ENCODE results near the gene QRICH1. TPM values are rescaled to one million over a fixed set of nuclear protein-coding genes. Genes with fewer than 3 reads are reported as not detected.
"Not testable (repeated sequence)": the region's sequence is repeated elsewhere in the genome, so short reads cannot be mapped to it uniquely, and the experiment has no call there.

Gene QRICH1
- total RNA-seq, 1 experiment from 2014 or later: 80.0 TPM

DNA sequence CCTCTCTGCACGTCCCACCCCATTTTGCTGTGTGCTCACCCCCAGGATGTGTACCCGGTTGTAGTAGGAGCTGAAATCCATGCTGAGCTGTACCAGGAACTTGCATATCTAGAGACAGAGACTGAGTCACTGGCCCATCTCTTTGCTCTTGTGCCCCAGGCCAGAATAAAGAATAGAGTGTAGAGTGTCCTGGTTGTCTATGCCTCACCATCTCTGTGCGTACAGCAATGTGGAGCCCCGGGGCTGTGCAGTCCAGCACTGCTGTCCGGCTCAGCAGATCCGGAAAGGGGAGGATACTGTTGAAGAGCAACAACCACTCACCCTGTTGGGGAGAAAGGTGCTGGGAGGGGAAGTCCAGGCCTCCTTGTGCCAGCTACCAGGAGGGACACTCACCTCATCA is 78.1 kb downstream of the QRICH1 start:
- no peaks in the 10 kb centered on the region for H3K9me2 ChIP-seq (replicated peaks; ENCODE audit: insufficient read depth, low read length)
- H4K20me1 ChIP-seq (ENCODE audit: insufficient read depth, low read depth, low read length): peaks cover 9% of the 10 kb centered on the region; the same call in 1 of the 2 replicates
- H3K4me2 ChIP-seq (ENCODE audit: low read depth, low read length, poor library complexity, severe bottlenecking): no peak overlapping the region
- H3K9me3 ChIP-seq (ENCODE audit: low read length): no peaks in the 10 kb centered on the region
- H3K27me3 ChIP-seq (ENCODE audit: low read length): no peaks in the 10 kb centered on the region
- DNase-seq: no peak
- H2AFZ ChIP-seq (ENCODE audit: low read length): no peak overlapping the region
- H3K36me3 ChIP-seq (ENCODE audit: insufficient read depth, low read length): peaks cover 7% of the 10 kb centered on the region; the same call in 1 of the 2 replicates
- H3K9ac ChIP-seq (ENCODE audit: low read length): no peak overlapping the region
- no peak overlapping the region for H3K4me3 ChIP-seq (ENCODE audit: low read length)
- no peak overlapping the region for H3K27ac ChIP-seq (ENCODE audit: low read length)
- H3K4me1 ChIP-seq (ENCODE audit: low read length): peaks cover 44% of the 10 kb centered on the region
- peaks cover 21% of the 10 kb centered on the region for H3K79me2 ChIP-seq (ENCODE audit: low read length)

DNA sequence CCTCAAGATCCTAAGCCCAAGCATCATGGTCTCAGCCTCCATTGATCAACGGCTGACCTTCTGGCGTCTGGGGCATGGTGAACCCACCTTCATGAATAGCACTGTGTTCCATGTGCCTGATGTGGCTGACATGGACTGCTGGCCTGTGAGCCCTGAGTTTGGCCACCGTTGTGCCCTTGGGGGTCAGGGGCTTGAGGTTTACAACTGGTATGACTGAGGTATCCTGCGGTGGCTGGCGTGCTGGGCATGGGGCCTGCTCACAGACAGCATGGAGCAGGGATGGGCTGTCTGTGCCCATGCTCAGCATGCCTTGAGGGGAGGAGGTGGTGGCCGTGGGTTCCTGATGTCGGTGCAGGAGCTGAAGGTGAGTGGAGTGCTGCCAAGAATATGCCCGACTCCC is 78.8 kb downstream of the QRICH1 start:
- H3K9ac ChIP-seq (ENCODE audit: low read length): no peak overlapping the region
- H3K9me3 ChIP-seq (ENCODE audit: low read length): no peaks in the 10 kb centered on the region
- H3K27me3 ChIP-seq (ENCODE audit: low read length): no peaks in the 10 kb centered on the region
- no peak overlapping the region for H3K27ac ChIP-seq (ENCODE audit: low read length)
- H3K36me3 ChIP-seq (ENCODE audit: insufficient read depth, low read length): peaks cover 7% of the 10 kb centered on the region; the same call in 1 of the 2 replicates
- no peak overlapping the region for H2AFZ ChIP-seq (ENCODE audit: low read length)
- no peaks in the 10 kb centered on the region for H3K9me2 ChIP-seq (replicated peaks; ENCODE audit: insufficient read depth, low read length)
- H3K79me2 ChIP-seq (ENCODE audit: low read length): peaks cover 14% of the 10 kb centered on the region
- DNase-seq: no peak
- H4K20me1 ChIP-seq (ENCODE audit: insufficient read depth, low read depth, low read length): peaks cover 9% of the 10 kb centered on the region; the same call in 1 of the 2 replicates
- H3K4me3 ChIP-seq (ENCODE audit: low read length): no peak overlapping the region
- H3K4me1 ChIP-seq (ENCODE audit: low read length): peaks cover 40% of the 10 kb centered on the region
- H3K4me2 ChIP-seq (ENCODE audit: low read depth, low read length, poor library complexity, severe bottlenecking): no peak overlapping the region

DNA sequence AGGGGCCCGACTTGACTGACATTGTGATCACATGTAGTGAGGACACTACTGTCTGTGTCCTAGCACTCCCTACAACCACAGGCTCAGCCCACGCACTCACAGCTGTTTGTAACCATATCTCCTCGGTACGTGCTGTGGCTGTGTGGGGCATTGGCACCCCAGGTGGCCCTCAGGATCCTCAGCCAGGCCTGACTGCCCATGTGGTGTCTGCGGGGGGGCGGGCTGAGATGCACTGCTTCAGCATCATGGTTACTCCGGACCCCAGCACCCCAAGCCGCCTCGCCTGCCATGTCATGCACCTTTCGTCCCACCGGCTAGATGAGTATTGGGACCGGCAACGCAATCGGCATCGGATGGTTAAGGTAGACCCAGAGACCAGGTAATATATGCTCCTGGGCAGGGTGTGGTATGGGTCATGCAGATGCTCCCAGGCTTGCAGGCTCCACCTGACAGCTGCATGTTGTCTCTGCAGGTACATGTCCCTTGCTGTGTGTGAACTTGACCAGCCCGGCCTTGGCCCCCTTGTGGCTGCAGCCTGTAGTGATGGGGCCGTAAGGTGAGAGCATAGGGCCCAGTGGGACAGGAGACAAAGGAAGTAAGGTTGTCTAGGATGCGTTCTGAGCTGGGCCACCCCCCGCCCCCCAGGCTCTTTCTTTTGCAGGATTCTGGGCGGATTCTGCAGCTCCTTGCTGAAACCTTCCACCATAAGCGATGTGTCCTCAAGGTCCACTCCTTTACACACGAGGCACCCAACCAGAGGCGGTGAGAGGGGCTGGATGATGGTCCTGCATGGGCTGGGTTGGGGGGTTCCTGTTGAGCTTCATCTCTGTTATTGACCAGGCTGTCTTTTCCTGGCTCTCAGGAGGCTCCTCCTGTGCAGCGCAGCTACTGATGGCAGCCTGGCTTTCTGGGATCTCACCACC is 79.9 kb downstream of the QRICH1 start:
- no peaks in the 10 kb centered on the region for H3K9me3 ChIP-seq (ENCODE audit: low read length)
- H3K4me2 ChIP-seq (ENCODE audit: low read depth, low read length, poor library complexity, severe bottlenecking): no peak overlapping the region
- no peak overlapping the region for H3K9ac ChIP-seq (ENCODE audit: low read length)
- no peaks in the 10 kb centered on the region for H3K9me2 ChIP-seq (replicated peaks; ENCODE audit: insufficient read depth, low read length)
- no peak overlapping the region for H2AFZ ChIP-seq (ENCODE audit: low read length)
- H4K20me1 ChIP-seq (ENCODE audit: insufficient read depth, low read depth, low read length): peaks cover 9% of the 10 kb centered on the region; the same call in 1 of the 2 replicates
- no peaks in the 10 kb centered on the region for H3K27me3 ChIP-seq (ENCODE audit: low read length)
- H3K79me2 ChIP-seq (ENCODE audit: low read length): peaks cover 16% of the 10 kb centered on the region
- peaks cover 29% of the 10 kb centered on the region for H3K4me1 ChIP-seq (ENCODE audit: low read length)
- H3K27ac ChIP-seq (ENCODE audit: low read length): no peak overlapping the region
- H3K4me3 ChIP-seq (ENCODE audit: low read length): no peak overlapping the region
- H3K36me3 ChIP-seq (ENCODE audit: insufficient read depth, low read length): peaks cover 7% of the 10 kb centered on the region; the same call in 1 of the 2 replicates
- DNase-seq: peak; percentile 90

DNA sequence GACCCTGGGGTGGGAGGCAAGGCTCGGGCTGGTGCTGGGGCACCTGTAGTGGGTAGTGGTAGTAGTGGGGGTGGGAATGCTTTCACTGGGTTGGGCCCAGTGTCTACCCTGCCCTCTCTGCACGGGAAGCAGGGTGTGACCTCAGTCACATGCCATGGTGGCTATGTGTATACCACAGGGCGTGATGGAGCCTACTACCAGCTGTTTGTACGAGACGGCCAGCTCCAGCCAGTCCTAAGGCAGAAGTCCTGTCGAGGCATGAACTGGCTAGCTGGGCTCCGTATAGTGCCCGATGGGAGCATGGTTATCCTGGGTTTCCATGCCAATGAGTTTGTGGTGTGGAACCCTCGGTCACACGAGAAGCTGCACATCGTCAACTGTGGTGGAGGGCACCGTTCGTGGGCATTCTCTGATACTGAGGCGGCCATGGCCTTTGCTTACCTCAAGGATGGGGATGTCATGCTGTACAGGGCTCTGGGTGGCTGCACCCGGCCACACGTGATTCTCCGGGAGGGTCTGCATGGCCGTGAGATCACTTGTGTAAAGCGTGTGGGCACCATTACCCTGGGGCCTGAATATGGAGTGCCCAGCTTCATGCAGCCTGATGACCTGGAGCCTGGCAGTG is 80.6 kb downstream of the QRICH1 start:
- Histone ChIP-seq H3K9ac (ENCODE audit: low read length) (no peak overlapping the region), H4K20me1 (ENCODE audit: insufficient read depth, low read depth, low read length) (peaks cover 13% of the 10 kb centered on the region; the same call in 1 of the 2 replicates), H3K4me2 (ENCODE audit: low read depth, low read length, poor library complexity, severe bottlenecking) (no peak overlapping the region), H3K4me3 (ENCODE audit: low read length) (no peak overlapping the region), H2AFZ (ENCODE audit: low read length) (no peak overlapping the region), H3K9me3 (ENCODE audit: low read length) (no peaks in the 10 kb centered on the region), H3K9me2 (replicated peaks; ENCODE audit: insufficient read depth, low read length) (no peaks in the 10 kb centered on the region), H3K27me3 (ENCODE audit: low read length) (no peaks in the 10 kb centered on the region), H3K4me1 (ENCODE audit: low read length) (peaks cover 30% of the 10 kb centered on the region), H3K27ac (ENCODE audit: low read length) (no peak overlapping the region), H3K36me3 (ENCODE audit: insufficient read depth, low read length) (peaks cover 7% of the 10 kb centered on the region; the same call in 1 of the 2 replicates), H3K79me2 (ENCODE audit: low read length) (peaks cover 24% of the 10 kb centered on the region)
- DNase-seq: no peak

DNA sequence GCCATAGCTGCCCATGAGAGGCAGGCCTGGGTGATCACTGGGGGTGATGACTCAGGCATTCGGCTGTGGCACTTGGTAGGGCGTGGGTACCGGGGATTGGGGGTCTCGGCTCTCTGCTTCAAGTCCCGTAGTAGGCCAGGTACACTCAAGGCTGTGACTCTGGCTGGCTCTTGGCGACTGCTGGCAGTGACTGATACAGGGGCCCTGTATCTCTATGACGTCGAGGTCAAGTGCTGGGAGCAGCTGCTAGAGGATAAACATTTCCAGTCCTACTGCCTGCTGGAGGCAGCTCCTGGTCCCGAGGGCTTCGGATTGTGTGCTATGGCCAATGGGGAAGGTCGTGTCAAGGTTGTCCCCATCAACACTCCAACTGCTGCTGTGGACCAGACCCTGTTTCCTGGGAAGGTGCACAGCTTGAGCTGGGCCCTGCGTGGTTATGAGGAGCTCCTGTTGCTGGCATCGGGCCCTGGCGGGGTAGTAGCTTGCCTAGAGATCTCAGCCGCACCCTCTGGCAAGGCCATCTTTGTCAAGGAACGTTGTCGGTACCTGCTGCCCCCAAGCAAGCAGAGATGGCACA is 81.3 kb downstream of the QRICH1 start:
- H3K9ac ChIP-seq (ENCODE audit: low read length): no peak overlapping the region
- no peak for DNase-seq
- H3K4me1 ChIP-seq (ENCODE audit: low read length): peaks cover 30% of the 10 kb centered on the region
- H3K79me2 ChIP-seq (ENCODE audit: low read length): peaks cover 28% of the 10 kb centered on the region
- peaks cover 15% of the 10 kb centered on the region; the same call in 1 of the 2 replicates for H4K20me1 ChIP-seq (ENCODE audit: insufficient read depth, low read depth, low read length)
- H3K9me3 ChIP-seq (ENCODE audit: low read length): no peaks in the 10 kb centered on the region
- H3K27me3 ChIP-seq (ENCODE audit: low read length): no peaks in the 10 kb centered on the region
- H2AFZ ChIP-seq (ENCODE audit: low read length): no peak overlapping the region
- H3K4me3 ChIP-seq (ENCODE audit: low read length): no peak overlapping the region
- H3K9me2 ChIP-seq (replicated peaks; ENCODE audit: insufficient read depth, low read length): no peaks in the 10 kb centered on the region
- peaks cover 7% of the 10 kb centered on the region; the same call in 1 of the 2 replicates for H3K36me3 ChIP-seq (ENCODE audit: insufficient read depth, low read length)
- no peak overlapping the region for H3K27ac ChIP-seq (ENCODE audit: low read length)
- H3K4me2 ChIP-seq (ENCODE audit: low read depth, low read length, poor library complexity, severe bottlenecking): no peak overlapping the region

DNA sequence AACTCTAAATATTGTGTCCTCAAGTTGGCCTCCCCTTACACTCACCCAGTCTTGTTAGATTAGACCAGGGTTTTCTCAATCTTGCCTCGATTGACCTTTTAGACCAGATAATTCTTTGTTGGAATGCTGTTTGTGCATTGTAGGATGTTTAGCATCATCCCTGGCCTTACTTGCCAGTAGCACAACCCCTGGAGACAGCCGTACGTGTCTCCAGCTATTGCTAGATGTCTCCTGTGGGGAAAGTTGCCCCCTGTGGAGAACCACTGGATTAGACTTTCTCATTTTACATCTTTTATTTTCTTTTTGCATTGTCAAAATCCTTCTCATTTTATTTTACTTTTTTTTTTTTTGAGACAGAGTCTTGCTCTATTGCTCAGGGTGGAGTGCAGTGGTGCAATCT is 84.5 kb downstream of the QRICH1 start:
- H3K9me2 ChIP-seq (replicated peaks; ENCODE audit: insufficient read depth, low read length): no peaks in the 10 kb centered on the region
- DNase-seq: no peak
- no peaks in the 10 kb centered on the region for H3K27me3 ChIP-seq (ENCODE audit: low read length)
- no peak overlapping the region for H3K9ac ChIP-seq (ENCODE audit: low read length)
- H3K4me2 ChIP-seq (ENCODE audit: low read depth, low read length, poor library complexity, severe bottlenecking): no peak overlapping the region
- H3K79me2 ChIP-seq (ENCODE audit: low read length): peaks cover 31% of the 10 kb centered on the region
- H3K9me3 ChIP-seq (ENCODE audit: low read length): no peaks in the 10 kb centered on the region
- H2AFZ ChIP-seq (ENCODE audit: low read length): no peak overlapping the region
- no peaks in the 10 kb centered on the region for H3K36me3 ChIP-seq (ENCODE audit: insufficient read depth, low read length)
- H3K27ac ChIP-seq (ENCODE audit: low read length): no peak overlapping the region
- peaks cover 15% of the 10 kb centered on the region; the same call in 1 of the 2 replicates for H4K20me1 ChIP-seq (ENCODE audit: insufficient read depth, low read depth, low read length)
- H3K4me1 ChIP-seq (ENCODE audit: low read length): peaks cover 33% of the 10 kb centered on the region
- H3K4me3 ChIP-seq (ENCODE audit: low read length): no peak overlapping the region

DNA sequence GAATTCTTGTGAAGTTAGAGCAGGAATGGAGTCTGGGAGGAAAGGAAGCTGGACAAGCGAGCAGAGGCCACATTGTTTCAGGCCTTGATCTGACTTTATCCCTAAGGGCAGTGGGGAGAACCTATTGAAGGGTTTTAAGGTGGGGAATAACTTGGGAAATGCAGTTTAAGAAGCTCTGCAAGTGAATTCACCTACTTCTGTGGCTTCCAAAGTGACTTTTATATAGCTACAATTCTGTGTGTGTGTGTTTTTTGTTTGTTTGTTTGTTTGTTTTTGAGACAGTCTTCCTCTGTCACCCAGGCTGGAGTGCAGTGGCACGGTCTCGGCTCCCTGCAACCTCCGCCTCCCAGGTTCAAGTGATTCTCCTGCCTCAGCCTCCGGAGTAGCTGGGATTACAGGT is 85.2 kb downstream of the QRICH1 start:
- not testable (repeated sequence) for H2AFZ ChIP-seq (ENCODE audit: low read length); H3K9me3 ChIP-seq (ENCODE audit: low read length); H3K9me2 ChIP-seq (replicated peaks; ENCODE audit: insufficient read depth, low read length); DNase-seq; H3K27me3 ChIP-seq (ENCODE audit: low read length); H3K36me3 ChIP-seq (ENCODE audit: insufficient read depth, low read length); H3K27ac ChIP-seq (ENCODE audit: low read length)
- H3K4me2 ChIP-seq (ENCODE audit: low read depth, low read length, poor library complexity, severe bottlenecking): peak overlapping the region; percentile 93
- H3K9ac ChIP-seq (ENCODE audit: low read length): peak overlapping the region; percentile 69
- peak overlapping the region; percentile 82 for H3K4me3 ChIP-seq (ENCODE audit: low read length)
- H3K79me2 ChIP-seq (ENCODE audit: low read length): peaks cover 31% of the 10 kb centered on the region
- peaks cover 12% of the 10 kb centered on the region; the same call in 1 of the 2 replicates for H4K20me1 ChIP-seq (ENCODE audit: insufficient read depth, low read depth, low read length)
- peaks cover 25% of the 10 kb centered on the region for H3K4me1 ChIP-seq (ENCODE audit: low read length)

Data from Karpas-422 (cell line).